Spleen (tissue), 7 donors: Measurements from ENCODE around the gene WNT6.

Experiments
- CTCF ChIP-seq, 11 experiments: fragments of 200-600 bp in 7 of 11; fragments of 450-650 bp in 4 of 11; sonication (generic) in 4 of 11; IDR thresholded peaks in 8 of 11; conservative IDR thresholded peaks in 3 of 11; 1 replicate in 7 of 11; 2 replicates in 4 of 11; pipeline versions ENCODE4 v1.4.0 to v1.8.0; 2016 to 2021; ENCODE audit warnings: antibody characterized with exemption in 11 of 11, inconsistent platforms in 4 of 11, mild to moderate bottlenecking in 1 of 11
- POLR2A ChIP-seq, 3 donors: fragments of 450-650 bp; IDR thresholded peaks; one replicate each; pipeline ENCODE4 v1.5.1; 2017; ENCODE audit warnings: antibody characterized with exemption in 3 of 3, mild to moderate bottlenecking in 1 of 3
- POLR2AphosphoS5 ChIP-seq, 3 donors: sonication (generic); formaldehyde crosslinking; IDR thresholded peaks; one replicate each; pipeline ENCODE4 v1.5.1; 2017; ENCODE audit warnings: antibody characterized with exemption in 3 of 3
- donor health status: DM: no; HTN: no; CAD: no; lungs with moderate emphysema.
- donor health status: DM: no; HTN: no; CAD: no.
- donor health status: DM: no; HTN: no; CAD: no.

GRCh38 chr2:218895759-218896500, 36.3 kb downstream of the WNT6 start:
- TF ChIP-seq CTCF (IDR thresholded peaks at IDR 0.05 in 8 of 11, conservative IDR thresholded peaks at IDR 0.05 in 3 of 11) (no peak), POLR2AphosphoS5 (IDR thresholded peaks at IDR 0.05) (no peak), POLR2A (IDR thresholded peaks at IDR 0.05) (no peak)
